Measurements from ENCODE around the gene SDK1. TPM values are rescaled to one million over a fixed set of nuclear protein-coding genes. Genes with fewer than 3 reads are reported as not detected.

Gene SDK1
- total RNA-seq, 1 experiment from 2014 or later, result 7.1 TPM

- intact Hi-C loops (cut with micrococcal nuclease; ENCODE audit: unreplicated experiment), result no loop called here
- BruUV-seq (replicated peaks), result no TSS peak
These were observed 92.8 kb downstream of the SDK1 start for GRCh38 chr7:3393862-3394261.

GRCh38 chr7:3397324-3397723, 96.3 kb downstream of the SDK1 start:
- Mint-ChIP-seq H3K9me3 (ENCODE audit: unreplicated experiment) (peaks cover 39% of the 10 kb centered on the region), H3K4me3 (ENCODE audit: unreplicated experiment) (no peak overlapping the region), H3K27ac (ENCODE audit: unreplicated experiment) (no peak overlapping the region), H3K4me1 (ENCODE audit: low read depth, unreplicated experiment) (no peaks in the 10 kb centered on the region), H3K27me3 (ENCODE audit: insufficient read depth, unreplicated experiment) (peaks cover 4% of the 10 kb centered on the region), H3K36me3 (ENCODE audit: insufficient read depth, unreplicated experiment) (no peaks in the 10 kb centered on the region)
- TF ChIP-seq, protein P1, sequence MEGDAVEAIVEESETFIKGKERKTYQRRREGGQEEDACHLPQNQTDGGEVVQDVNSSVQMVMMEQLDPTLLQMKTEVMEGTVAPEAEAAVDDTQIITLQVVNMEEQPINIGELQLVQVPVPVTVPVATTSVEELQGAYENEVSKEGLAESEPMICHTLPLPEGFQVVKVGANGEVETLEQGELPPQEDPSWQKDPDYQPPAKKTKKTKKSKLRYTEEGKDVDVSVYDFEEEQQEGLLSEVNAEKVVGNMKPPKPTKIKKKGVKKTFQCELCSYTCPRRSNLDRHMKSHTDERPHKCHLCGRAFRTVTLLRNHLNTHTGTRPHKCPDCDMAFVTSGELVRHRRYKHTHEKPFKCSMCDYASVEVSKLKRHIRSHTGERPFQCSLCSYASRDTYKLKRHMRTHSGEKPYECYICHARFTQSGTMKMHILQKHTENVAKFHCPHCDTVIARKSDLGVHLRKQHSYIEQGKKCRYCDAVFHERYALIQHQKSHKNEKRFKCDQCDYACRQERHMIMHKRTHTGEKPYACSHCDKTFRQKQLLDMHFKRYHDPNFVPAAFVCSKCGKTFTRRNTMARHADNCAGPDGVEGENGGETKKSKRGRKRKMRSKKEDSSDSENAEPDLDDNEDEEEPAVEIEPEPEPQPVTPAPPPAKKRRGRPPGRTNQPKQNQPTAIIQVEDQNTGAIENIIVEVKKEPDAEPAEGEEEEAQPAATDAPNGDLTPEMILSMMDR (IDR thresholded peaks at IDR 0.05; ENCODE audit: insufficient read depth in 1 of 2, low read depth in 1 of 2, low read length in 1 of 2, severe bottlenecking in 1 of 2, unreplicated experiment in 1 of 2), result no peak
- BruUV-seq (replicated peaks), result no TSS peak
- H3K4me1 ChIP-seq, result no peaks in the 10 kb centered on the region
- no peak overlapping the region for H3K4me3 ChIP-seq (ENCODE audit: low read depth, low read length)
- H3K36me3 ChIP-seq (ENCODE audit: control insufficient read depth, insufficient read depth, low read length), result no peaks in the 10 kb centered on the region
- H3K27me3 ChIP-seq (replicated peaks; ENCODE audit: control insufficient read depth, insufficient read depth, low read length), result no peaks in the 10 kb centered on the region
- POLR2A ChIA-PET, result no interaction called here
- DNase-seq, result no peak
- intact Hi-C loops (cut with micrococcal nuclease; ENCODE audit: unreplicated experiment), result no loop called here
- H3K9me3 ChIP-seq, result peaks cover 16% of the 10 kb centered on the region; the same call in 1 of the 2 replicates
- CTCF ChIA-PET, result no interaction called here

More at GRCh38 chr7:3393862-3394261, 92.8 kb downstream of the SDK1 start:
- H3K4me1 ChIP-seq, result no peaks in the 10 kb centered on the region
- Mint-ChIP-seq H3K27me3 (ENCODE audit: insufficient read depth, unreplicated experiment) (peaks cover 4% of the 10 kb centered on the region), H3K4me1 (ENCODE audit: low read depth, unreplicated experiment) (no peaks in the 10 kb centered on the region), H3K27ac (ENCODE audit: unreplicated experiment) (no peak overlapping the region), H3K4me3 (ENCODE audit: unreplicated experiment) (no peak overlapping the region), H3K9me3 (ENCODE audit: unreplicated experiment) (peaks cover 35% of the 10 kb centered on the region), H3K36me3 (ENCODE audit: insufficient read depth, unreplicated experiment) (no peaks in the 10 kb centered on the region)
- H3K9me3 ChIP-seq, result peaks cover 16% of the 10 kb centered on the region; the same call in 1 of the 2 replicates
- TF ChIP-seq, protein P1 (IDR thresholded peaks at IDR 0.05; ENCODE audit: insufficient read depth in 1 of 2, low read depth in 1 of 2, low read length in 1 of 2, severe bottlenecking in 1 of 2, unreplicated experiment in 1 of 2), result no peak
- H3K27me3 ChIP-seq (replicated peaks; ENCODE audit: control insufficient read depth, insufficient read depth, low read length), result no peaks in the 10 kb centered on the region
- POLR2A ChIA-PET, result no interaction called here
- H3K4me3 ChIP-seq (ENCODE audit: low read depth, low read length), result no peak overlapping the region
- no peaks in the 10 kb centered on the region for H3K36me3 ChIP-seq (ENCODE audit: control insufficient read depth, insufficient read depth, low read length)
- CTCF ChIA-PET, result no interaction called here
- no peak for DNase-seq

DNA sequence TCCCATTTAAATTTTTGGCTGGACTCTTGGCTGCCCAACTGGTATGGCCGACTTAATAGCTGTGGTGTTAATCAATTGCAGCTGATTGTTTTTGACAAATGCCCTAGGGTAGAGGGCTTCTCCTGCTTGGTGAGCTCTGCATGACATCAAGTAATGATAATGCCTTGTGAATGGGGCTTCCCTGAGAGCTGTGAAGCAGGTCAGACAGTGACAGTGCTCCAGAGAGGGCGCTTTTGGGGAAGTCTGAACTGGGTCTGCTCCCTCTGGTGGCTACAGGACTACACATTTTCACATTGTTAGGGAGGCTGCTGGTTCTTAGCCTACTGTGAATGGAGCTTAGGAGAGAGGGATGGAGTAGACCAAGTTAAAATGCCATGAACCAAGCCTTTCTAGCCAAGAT, 98.8 kb downstream of the SDK1 start:
- Histone ChIP-seq H3K9me3 (peaks cover 16% of the 10 kb centered on the region; the same call in 1 of the 2 replicates), H3K4me3 (ENCODE audit: low read depth, low read length) (no peak overlapping the region), H3K27me3 (replicated peaks; ENCODE audit: control insufficient read depth, insufficient read depth, low read length) (no peaks in the 10 kb centered on the region), H3K36me3 (ENCODE audit: control insufficient read depth, insufficient read depth, low read length) (no peaks in the 10 kb centered on the region), H3K4me1 (no peaks in the 10 kb centered on the region)
- H3K27ac Mint-ChIP-seq (ENCODE audit: unreplicated experiment), result no peak overlapping the region
- H3K4me3 Mint-ChIP-seq (ENCODE audit: unreplicated experiment), result no peak overlapping the region
- no peaks in the 10 kb centered on the region for H3K4me1 Mint-ChIP-seq (ENCODE audit: low read depth, unreplicated experiment)
- TF ChIP-seq, protein P1 (IDR thresholded peaks at IDR 0.05; ENCODE audit: insufficient read depth in 1 of 2, low read depth in 1 of 2, low read length in 1 of 2, severe bottlenecking in 1 of 2, unreplicated experiment in 1 of 2), result peak; percentile 37 to 62
- POLR2A ChIA-PET, result no interaction called here
- peaks cover 39% of the 10 kb centered on the region for H3K9me3 Mint-ChIP-seq (ENCODE audit: unreplicated experiment)
- H3K27me3 Mint-ChIP-seq (ENCODE audit: insufficient read depth, unreplicated experiment), result peaks cover 4% of the 10 kb centered on the region
- H3K36me3 Mint-ChIP-seq (ENCODE audit: insufficient read depth, unreplicated experiment), result no peaks in the 10 kb centered on the region
- no TSS peak for BruUV-seq (replicated peaks)
- peak; percentile 53 to 54 for DNase-seq
- CTCF ChIA-PET, result interaction anchor here (0.6 to 1.1 kb wide), 6 partner anchors 12 to 534 kb away, joined by 3 to 11 read pairs (median 4); partner anchors contain the start of gene SDK1
- intact Hi-C loops (cut with micrococcal nuclease; ENCODE audit: unreplicated experiment), result loop anchor here (2.0 kb wide), 1 partner anchor 99 kb away; the partner anchor contains the start of gene SDK1

Data from Caco-2 (cell line).